ENCODE data around the gene INTS11. TPM values are rescaled to one million over a fixed set of nuclear protein-coding genes. Genes with fewer than 3 reads are reported as not detected.

Gene INTS11
- total and polyA plus RNA-seq, 2 of the 13 experiments (the other 11 are each of a cell fraction or from before 2014, with no cell fraction given) = 52.8 to 94.8 TPM

DNA sequence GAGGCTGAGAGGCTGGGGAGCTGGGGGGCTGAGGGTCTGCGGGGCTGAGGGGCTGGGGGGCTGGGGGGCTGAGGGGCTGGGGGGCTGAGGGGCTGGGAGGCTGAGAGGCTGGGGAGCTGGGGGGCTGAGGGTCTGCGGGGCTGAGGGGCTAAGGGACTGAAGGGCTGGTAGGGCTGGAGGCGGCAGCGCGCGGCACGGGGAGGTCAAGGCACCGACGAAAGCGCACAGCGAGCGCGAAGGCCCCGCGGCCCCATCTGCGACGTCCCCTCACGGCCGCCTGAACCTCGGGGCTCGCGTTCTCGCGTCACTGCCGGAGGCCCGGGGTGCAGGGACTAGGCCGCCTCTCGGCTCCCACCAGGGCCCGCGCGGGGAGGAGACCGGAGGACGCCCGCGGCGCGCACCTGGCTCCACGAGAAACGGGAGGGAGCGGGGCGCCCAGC lies 356 bp downstream of the INTS11 start (continued):
- TF ChIP-seq, protein P1, sequence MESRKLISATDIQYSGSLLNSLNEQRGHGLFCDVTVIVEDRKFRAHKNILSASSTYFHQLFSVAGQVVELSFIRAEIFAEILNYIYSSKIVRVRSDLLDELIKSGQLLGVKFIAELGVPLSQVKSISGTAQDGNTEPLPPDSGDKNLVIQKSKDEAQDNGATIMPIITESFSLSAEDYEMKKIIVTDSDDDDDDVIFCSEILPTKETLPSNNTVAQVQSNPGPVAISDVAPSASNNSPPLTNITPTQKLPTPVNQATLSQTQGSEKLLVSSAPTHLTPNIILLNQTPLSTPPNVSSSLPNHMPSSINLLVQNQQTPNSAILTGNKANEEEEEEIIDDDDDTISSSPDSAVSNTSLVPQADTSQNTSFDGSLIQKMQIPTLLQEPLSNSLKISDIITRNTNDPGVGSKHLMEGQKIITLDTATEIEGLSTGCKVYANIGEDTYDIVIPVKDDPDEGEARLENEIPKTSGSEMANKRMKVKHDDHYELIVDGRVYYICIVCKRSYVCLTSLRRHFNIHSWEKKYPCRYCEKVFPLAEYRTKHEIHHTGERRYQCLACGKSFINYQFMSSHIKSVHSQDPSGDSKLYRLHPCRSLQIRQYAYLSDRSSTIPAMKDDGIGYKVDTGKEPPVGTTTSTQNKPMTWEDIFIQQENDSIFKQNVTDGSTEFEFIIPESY (CRISPR knock-in tag; IDR thresholded peaks at IDR 0.05) = no peak
- TF ChIP-seq ZNF883 (CRISPR knock-in tag; IDR thresholded peaks at IDR 0.05; ENCODE audit: not compliant biosample characterization) = no peak
- TF ChIP-seq, protein P2, sequence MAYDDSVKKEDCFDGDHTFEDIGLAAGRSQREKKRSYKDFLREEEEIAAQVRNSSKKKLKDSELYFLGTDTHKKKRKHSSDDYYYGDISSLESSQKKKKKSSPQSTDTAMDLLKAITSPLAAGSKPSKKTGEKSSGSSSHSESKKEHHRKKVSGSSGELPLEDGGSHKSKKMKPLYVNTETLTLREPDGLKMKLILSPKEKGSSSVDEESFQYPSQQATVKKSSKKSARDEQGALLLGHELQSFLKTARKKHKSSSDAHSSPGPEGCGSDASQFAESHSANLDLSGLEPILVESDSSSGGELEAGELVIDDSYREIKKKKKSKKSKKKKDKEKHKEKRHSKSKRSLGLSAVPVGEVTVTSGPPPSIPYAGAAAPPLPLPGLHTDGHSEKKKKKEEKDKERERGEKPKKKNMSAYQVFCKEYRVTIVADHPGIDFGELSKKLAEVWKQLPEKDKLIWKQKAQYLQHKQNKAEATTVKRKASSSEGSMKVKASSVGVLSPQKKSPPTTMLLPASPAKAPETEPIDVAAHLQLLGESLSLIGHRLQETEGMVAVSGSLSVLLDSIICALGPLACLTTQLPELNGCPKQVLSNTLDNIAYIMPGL (CRISPR knock-in tag; IDR thresholded peaks at IDR 0.05; ENCODE audit: borderline replicate concordance in 1 of 2, low read depth in 1 of 2) = peak in 1 of 2 experiments; percentile 7; a peak in 1 of 4 replicates
- no peak for TF ChIP-seq NONO (IDR thresholded peaks at IDR 0.05)
- 0 out of 2 replicates have a peak, but pooled peaks have one; percentile 59 for TF ChIP-seq NONO (CRISPR knock-in tag; conservative IDR thresholded peaks at IDR 0.05)

DNA sequence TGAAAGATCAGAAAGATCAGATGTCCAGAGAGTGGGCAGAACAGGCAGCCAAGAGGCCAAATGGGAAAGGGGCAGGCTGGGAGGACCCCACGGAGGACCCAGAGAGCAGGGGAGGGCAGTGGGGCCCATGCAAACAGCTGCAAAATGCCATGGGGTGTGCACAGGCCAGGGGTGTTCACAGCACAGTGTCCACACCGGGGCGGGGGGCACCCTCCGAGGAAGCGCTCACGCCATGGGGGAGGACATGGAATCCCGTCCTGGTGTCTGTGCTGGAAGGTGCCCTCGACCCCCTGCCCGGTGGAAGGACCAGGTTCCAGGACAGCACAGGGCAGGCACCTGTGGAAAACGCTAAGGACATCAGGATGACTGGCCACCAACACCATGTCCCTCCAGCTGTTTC lies 1.5 kb downstream of the INTS11 start:
- in situ Hi-C loops (cut with HindIII; ENCODE audit: extremely low pct_ligation_motif_present, low pct_unique_long_range_greater_than_20kb) (no loop called here), intact Hi-C loops (cut with micrococcal nuclease; ENCODE audit: unreplicated experiment) (no loop called here)
- H3K27me3 ChIP-seq (ENCODE audit: control insufficient read depth in 1 of 2, insufficient read depth in 2 of 2, low read length in 2 of 2) = no peaks in the 10 kb centered on the region
- peaks cover 23% of the 10 kb centered on the region for H3K4me1 ChIP-seq (ENCODE audit: insufficient read depth, low read length)
- peak overlapping the region; percentile 54; the same call in 1 of the 2 replicates for H3K9ac ChIP-seq (ENCODE audit: insufficient read depth, low read depth, low read length)
- H3K9me3 ChIP-seq (ENCODE audit: low read length) = no peaks in the 10 kb centered on the region
- H3K79me2 ChIP-seq (ENCODE audit: insufficient read depth, low read length) = peaks cover 52% of the 10 kb centered on the region
- DNase-seq (ENCODE audit: low spot score) (no peak), FAIRE-seq (no peak), ATAC-seq (no peak)
- peak overlapping the region in 2 of 3 experiments; percentile 54 to 99; a peak in 4 of 6 replicates for H3K4me3 ChIP-seq (replicated peaks in 1 of 3; ENCODE audit: insufficient read depth in 1 of 3, low read depth in 2 of 3, low read length in 3 of 3)
- TF ChIP-seq ZNF607 (CRISPR knock-in tag; IDR thresholded peaks at IDR 0.05; ENCODE audit: borderline replicate concordance) (no peak), ZNF766 (CRISPR knock-in tag; IDR thresholded peaks at IDR 0.05; ENCODE audit: borderline replicate concordance) (no peak), AGO2 (optimal IDR thresholded peaks at IDR 0.05; ENCODE audit: low read depth, low read length) (peak; percentile 42), TBP (CRISPR knock-in tag; IDR thresholded peaks at IDR 0.05) (no peak), SMAD9 (CRISPR knock-in tag; IDR thresholded peaks at IDR 0.05) (no peak), PCBP1 (IDR thresholded peaks at IDR 0.05; ENCODE audit: borderline replicate concordance, low read depth, low read length) (no peak)
- TF ChIP-seq, protein P3, sequence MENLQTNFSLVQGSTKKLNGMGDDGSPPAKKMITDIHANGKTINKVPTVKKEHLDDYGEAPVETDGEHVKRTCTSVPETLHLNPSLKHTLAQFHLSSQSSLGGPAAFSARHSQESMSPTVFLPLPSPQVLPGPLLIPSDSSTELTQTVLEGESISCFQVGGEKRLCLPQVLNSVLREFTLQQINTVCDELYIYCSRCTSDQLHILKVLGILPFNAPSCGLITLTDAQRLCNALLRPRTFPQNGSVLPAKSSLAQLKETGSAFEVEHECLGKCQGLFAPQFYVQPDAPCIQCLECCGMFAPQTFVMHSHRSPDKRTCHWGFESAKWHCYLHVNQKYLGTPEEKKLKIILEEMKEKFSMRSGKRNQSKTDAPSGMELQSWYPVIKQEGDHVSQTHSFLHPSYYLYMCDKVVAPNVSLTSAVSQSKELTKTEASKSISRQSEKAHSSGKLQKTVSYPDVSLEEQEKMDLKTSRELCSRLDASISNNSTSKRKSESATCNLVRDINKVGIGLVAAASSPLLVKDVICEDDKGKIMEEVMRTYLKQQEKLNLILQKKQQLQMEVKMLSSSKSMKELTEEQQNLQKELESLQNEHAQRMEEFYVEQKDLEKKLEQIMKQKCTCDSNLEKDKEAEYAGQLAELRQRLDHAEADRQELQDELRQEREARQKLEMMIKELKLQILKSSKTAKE (CRISPR knock-in tag; IDR thresholded peaks at IDR 0.05; ENCODE audit: borderline replicate concordance) = no peak
- H3K36me3 ChIP-seq (replicated peaks in 1 of 2; ENCODE audit: control insufficient read depth in 1 of 2, insufficient read depth in 2 of 2, low read length in 2 of 2) = peaks cover 7 to 23% of the 10 kb centered on the region in 2 experiments; a peak in 4 of 5 replicates
- peaks cover 10% of the 10 kb centered on the region; the same call in 1 of the 2 replicates for H4K20me1 ChIP-seq (ENCODE audit: insufficient read depth, low read length)
- 71% methylated on average over 3 of the region's 10 CpGs for WGBS (ENCODE audit: low lambda C conversion rate)
- ChIA-PET POLR2A (no interaction called here), CTCF (ENCODE audit: low intra/inter-chr PET ratio, low total read pairs) (no interaction called here)
- no peak overlapping the region for H2AFZ ChIP-seq (ENCODE audit: low read length)
- BruUV-seq (replicated peaks) = no TSS peak
- peak overlapping the region; percentile 70 for H3K4me2 ChIP-seq (ENCODE audit: low read depth, low read length)
- H3K27ac ChIP-seq (ENCODE audit: extremely low read length, insufficient read depth, low read length) = no peak overlapping the region
